ENCODE results near the gene TBC1D1.

TBC1D1 gene

DNA sequence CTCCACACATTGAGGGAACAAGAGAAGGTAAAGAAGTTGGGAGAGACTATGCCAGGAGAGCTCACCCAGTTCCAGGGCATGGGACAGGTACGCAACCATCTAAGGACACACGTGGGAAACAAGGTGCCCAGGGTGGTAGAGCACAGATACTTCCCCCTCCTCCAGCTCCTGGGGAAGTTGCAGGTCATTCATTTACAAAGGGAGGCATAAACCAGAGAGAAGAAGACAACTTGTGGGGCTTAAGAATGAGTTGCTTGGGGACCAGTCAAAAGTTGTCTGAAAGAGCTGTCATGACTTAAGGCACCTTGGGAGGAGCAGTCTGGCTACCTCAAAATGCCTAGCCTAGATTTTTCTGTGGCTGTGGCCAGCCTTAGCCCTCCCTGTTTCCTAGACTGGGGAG is 255.5 kb downstream of the TBC1D1 start:
- no peaks in the 10 kb centered on the region for H3K27me3 ChIP-seq (ENCODE audit: insufficient read depth, low read length)

DNA sequence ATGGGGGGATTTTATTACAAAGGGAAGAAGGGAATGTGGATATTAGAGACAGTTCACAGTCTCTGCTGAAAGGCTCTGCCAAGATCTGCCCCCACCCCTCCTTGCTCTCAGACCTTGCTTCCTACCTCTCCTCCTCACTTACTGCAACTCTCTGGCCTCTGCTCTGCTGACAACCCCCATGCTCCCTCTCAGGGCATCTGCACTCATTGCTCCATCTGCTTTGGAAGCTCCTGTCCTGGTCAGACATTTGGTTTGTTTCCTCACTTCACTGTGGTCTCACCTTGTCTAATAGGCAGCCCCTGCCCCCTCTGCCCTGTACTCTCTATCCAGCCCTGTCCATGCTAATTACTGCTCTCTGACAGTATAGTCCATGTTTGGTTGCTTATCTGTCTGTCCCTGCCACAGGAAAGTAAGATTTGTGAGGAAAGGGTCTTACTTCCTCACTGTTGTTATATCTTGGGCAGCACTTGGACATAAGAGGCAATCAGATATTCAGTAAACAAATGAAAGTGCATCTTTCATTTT is 258.6 kb downstream of the TBC1D1 start:
- Histone ChIP-seq H3K4me1 (ENCODE audit: insufficient read depth, low read length) (no peaks in the 10 kb centered on the region), H3K4me3 (ENCODE audit: low read length) (no peak overlapping the region), H3K27me3 (ENCODE audit: insufficient read depth, low read length) (no peaks in the 10 kb centered on the region), H3K36me3 (ENCODE audit: insufficient read depth, low read depth, low read length) (no peaks in the 10 kb centered on the region), H3K9me3 (ENCODE audit: insufficient read depth, low read depth, low read length) (no peaks in the 10 kb centered on the region), H3K27ac (ENCODE audit: low read length) (no peak overlapping the region), H3K9ac (ENCODE audit: low read depth, low read length) (no peak overlapping the region)

More for the DNA sequence above, 255.5 kb downstream of the TBC1D1 start:
- H3K9me3 ChIP-seq (ENCODE audit: insufficient read depth, low read depth, low read length), result no peaks in the 10 kb centered on the region
- H3K4me3 ChIP-seq (ENCODE audit: low read length), result no peak overlapping the region
- no peak overlapping the region for H3K27ac ChIP-seq (ENCODE audit: low read length)
- H3K4me1 ChIP-seq (ENCODE audit: insufficient read depth, low read length), result no peaks in the 10 kb centered on the region
- H3K36me3 ChIP-seq (ENCODE audit: insufficient read depth, low read depth, low read length), result no peaks in the 10 kb centered on the region
- no peak overlapping the region for H3K9ac ChIP-seq (ENCODE audit: low read depth, low read length)

DNA sequence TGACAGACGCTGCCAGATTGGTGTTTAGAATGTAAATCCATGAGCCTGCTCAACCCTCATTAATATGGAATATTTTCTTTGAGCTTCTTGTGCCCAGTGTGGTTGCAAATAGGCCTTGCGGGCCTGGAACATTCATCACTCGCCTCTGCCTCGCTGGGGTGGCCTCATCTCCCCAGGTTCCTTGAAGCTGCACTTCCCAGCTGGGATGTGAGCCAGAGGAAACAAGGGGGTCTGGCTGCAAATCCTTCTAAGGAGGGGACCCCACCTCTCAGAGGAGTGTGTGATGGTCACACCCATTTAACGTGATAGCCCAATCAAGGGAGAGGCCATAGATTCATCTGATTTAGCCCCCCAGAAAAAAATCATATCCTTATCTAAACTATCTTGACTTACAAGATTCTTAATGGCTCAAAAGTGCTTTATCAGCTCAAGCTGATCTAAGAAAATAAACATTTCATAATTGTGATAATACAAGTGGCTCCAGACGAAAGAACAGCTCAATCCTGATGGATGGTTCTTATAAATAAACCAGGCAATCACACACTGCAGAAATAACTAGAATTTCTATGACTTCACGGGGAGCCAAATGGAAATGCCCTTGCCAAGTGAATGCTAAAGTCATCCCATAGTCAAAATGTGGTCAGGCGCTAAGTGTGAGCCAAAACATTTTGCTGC is 259.2 kb downstream of the TBC1D1 start:
- no peaks in the 10 kb centered on the region for H3K36me3 ChIP-seq (ENCODE audit: insufficient read depth, low read depth, low read length)
- no peak overlapping the region for H3K9ac ChIP-seq (ENCODE audit: low read depth, low read length)
- no peaks in the 10 kb centered on the region for H3K9me3 ChIP-seq (ENCODE audit: insufficient read depth, low read depth, low read length)
- H3K4me1 ChIP-seq (ENCODE audit: insufficient read depth, low read length), result no peaks in the 10 kb centered on the region
- H3K4me3 ChIP-seq (ENCODE audit: low read length), result no peak overlapping the region
- H3K27ac ChIP-seq (ENCODE audit: low read length), result no peak overlapping the region
- H3K27me3 ChIP-seq (ENCODE audit: insufficient read depth, low read length), result no peaks in the 10 kb centered on the region

DNA sequence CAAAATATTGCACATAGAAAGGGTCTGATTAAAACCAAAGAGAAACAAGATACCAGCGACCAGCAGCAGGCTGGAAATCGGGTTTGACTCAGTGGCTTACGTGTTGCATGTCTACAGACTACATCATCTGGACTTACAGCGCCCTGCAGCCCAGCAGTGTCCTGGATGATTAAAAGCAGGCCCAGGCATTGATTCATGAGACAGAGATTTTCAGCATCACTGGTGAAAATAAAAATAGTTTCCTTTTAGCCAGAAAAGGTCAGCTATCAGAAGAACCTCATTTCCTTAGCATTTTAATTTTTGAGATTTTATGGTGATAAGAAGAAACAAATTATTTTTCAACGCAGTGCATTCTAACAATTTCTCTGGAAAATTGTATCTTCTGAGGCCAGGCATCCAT is 259.9 kb downstream of the TBC1D1 start:
- no peak overlapping the region for H3K27ac ChIP-seq (ENCODE audit: low read length)
- H3K9ac ChIP-seq (ENCODE audit: low read depth, low read length), result no peak overlapping the region
- H3K27me3 ChIP-seq (ENCODE audit: insufficient read depth, low read length), result no peaks in the 10 kb centered on the region
- no peaks in the 10 kb centered on the region for H3K36me3 ChIP-seq (ENCODE audit: insufficient read depth, low read depth, low read length)
- no peak overlapping the region for H3K4me3 ChIP-seq (ENCODE audit: low read length)
- H3K4me1 ChIP-seq (ENCODE audit: insufficient read depth, low read length), result no peaks in the 10 kb centered on the region
- no peaks in the 10 kb centered on the region for H3K9me3 ChIP-seq (ENCODE audit: insufficient read depth, low read depth, low read length)

DNA sequence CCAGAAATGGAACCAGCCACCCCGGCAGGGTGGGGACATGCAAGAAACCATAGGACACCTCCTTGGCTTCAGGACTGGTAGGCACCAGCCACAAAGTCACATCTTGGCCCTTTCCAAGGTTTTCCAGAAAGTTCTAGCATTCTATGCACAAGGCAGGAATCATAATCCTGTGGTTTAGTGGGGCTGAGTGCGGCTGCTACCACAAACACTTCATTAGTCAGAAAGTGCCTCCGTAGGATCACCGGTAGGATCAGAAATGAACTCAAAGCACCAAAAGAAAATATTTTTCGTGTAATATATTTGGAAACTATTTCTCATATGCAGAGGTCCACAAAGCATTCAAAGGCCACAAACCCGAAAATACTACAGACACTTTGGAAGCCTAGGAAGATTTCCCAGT is 261.0 kb downstream of the TBC1D1 start:
- Histone ChIP-seq H3K27ac (ENCODE audit: low read length) (no peak overlapping the region), H3K4me1 (ENCODE audit: insufficient read depth, low read length) (no peaks in the 10 kb centered on the region), H3K36me3 (ENCODE audit: insufficient read depth, low read depth, low read length) (no peaks in the 10 kb centered on the region), H3K4me3 (ENCODE audit: low read length) (no peak overlapping the region), H3K27me3 (ENCODE audit: insufficient read depth, low read length) (no peaks in the 10 kb centered on the region), H3K9ac (ENCODE audit: low read depth, low read length) (no peak overlapping the region), H3K9me3 (ENCODE audit: insufficient read depth, low read depth, low read length) (no peaks in the 10 kb centered on the region)

DNA sequence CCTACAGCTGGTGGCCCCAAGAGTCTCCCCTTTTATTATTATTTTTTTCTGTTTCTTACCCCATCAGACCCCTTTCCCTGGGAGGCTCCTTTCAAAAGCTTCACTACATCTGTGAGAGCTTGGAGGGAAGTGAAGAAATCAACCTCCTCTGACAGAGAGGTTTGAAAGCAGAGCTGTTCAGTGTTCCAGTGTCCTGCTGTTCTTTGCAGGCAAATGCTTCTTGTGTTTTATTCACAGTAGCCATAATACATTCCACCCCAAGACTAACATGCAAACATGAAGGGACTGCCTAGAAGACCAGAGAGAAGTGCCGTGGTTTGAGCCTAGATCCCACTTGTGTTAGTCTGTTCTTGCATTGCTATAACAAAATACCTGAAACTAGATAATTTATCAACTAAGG is 261.4 kb downstream of the TBC1D1 start:
- Histone ChIP-seq H3K9me3 (ENCODE audit: insufficient read depth, low read depth, low read length) (no peaks in the 10 kb centered on the region), H3K9ac (ENCODE audit: low read depth, low read length) (no peak overlapping the region), H3K36me3 (ENCODE audit: insufficient read depth, low read depth, low read length) (no peaks in the 10 kb centered on the region), H3K27me3 (ENCODE audit: insufficient read depth, low read length) (no peaks in the 10 kb centered on the region), H3K4me1 (ENCODE audit: insufficient read depth, low read length) (no peaks in the 10 kb centered on the region), H3K27ac (ENCODE audit: low read length) (no peak overlapping the region), H3K4me3 (ENCODE audit: low read length) (no peak overlapping the region)

DNA sequence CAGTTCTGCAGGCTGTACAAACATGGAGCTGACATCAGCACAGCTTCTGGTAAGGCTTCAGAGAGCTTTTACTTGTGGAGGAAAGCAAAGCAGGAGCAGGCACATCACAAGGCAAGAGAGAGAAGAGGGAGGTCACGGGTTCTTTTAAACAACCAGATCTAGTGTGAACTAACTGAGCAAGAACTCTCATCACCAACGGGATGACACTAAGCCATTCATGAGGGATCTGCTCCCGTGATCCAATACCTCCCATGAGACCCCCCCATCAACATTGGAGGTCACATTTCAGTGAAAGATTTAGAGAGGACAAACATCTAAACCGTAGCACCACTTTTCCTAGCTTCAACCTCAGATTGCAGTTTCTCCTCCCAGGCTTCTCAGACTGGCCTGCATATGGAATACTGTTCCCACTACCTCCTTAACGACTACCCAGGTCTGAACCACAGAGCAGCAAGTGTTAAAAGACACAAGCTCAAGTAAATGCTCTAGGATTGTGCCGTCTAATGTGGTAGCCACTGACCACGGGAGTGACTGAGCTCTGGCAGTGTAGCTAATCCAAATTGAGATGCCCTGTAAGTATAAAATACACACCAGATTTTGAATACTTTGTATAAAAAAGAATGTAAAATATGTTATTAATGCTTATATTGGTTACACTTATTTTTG is 262.0 kb downstream of the TBC1D1 start:
- no peak overlapping the region for H3K4me3 ChIP-seq (ENCODE audit: low read length)
- no peaks in the 10 kb centered on the region for H3K4me1 ChIP-seq (ENCODE audit: insufficient read depth, low read length)
- H3K27ac ChIP-seq (ENCODE audit: low read length), result no peak overlapping the region
- H3K36me3 ChIP-seq (ENCODE audit: insufficient read depth, low read depth, low read length), result no peaks in the 10 kb centered on the region
- no peaks in the 10 kb centered on the region for H3K9me3 ChIP-seq (ENCODE audit: insufficient read depth, low read depth, low read length)
- no peaks in the 10 kb centered on the region for H3K27me3 ChIP-seq (ENCODE audit: insufficient read depth, low read length)
- H3K9ac ChIP-seq (ENCODE audit: low read depth, low read length), result no peak overlapping the region

DNA sequence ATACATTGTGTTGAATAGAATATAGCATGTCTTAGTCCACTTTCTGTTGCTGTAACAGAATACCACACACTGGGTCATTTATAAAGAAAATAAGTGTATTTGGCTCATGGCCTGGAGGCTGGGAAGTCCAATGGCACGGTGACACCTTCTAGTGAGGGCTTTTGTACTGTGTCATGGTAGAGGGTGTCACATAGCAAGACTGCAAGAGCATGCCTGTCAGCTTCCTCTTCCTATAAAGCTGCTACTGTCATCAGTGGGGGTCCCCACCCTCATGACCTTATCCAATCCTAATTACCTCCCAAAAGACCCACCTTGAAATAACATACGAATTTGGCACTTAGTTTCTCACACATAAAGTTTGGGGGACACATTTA is 262.5 kb downstream of the TBC1D1 start:
- H3K9me3 ChIP-seq (ENCODE audit: insufficient read depth, low read depth, low read length), result no peaks in the 10 kb centered on the region
- H3K27me3 ChIP-seq (ENCODE audit: insufficient read depth, low read length), result no peaks in the 10 kb centered on the region
- H3K4me3 ChIP-seq (ENCODE audit: low read length), result no peak overlapping the region
- H3K27ac ChIP-seq (ENCODE audit: low read length), result no peak overlapping the region
- H3K9ac ChIP-seq (ENCODE audit: low read depth, low read length), result no peak overlapping the region
- no peaks in the 10 kb centered on the region for H3K36me3 ChIP-seq (ENCODE audit: insufficient read depth, low read depth, low read length)
- H3K4me1 ChIP-seq (ENCODE audit: insufficient read depth, low read length), result no peaks in the 10 kb centered on the region

DNA sequence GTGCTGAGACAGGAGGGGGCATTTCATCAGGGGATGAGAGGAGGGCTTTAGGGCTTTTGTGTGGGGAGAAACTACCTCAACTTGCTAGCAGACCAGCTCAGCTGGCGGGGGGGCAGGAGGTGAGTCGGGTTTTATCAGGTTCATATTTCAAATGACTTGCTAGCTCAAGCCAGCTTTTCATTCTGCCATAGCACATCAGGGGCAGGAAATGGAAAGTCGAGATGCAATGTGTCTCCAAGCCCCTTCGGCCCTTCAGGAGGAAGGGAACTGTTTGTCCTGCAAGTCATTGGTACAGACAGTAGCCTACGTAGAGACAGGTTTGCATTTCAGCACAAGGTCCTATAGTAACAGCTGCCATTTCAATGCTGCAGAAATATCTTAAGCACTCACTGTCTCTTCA is 263.4 kb downstream of the TBC1D1 start:
- no peaks in the 10 kb centered on the region for H3K9me3 ChIP-seq (ENCODE audit: insufficient read depth, low read depth, low read length)
- H3K9ac ChIP-seq (ENCODE audit: low read depth, low read length), result no peak overlapping the region
- no peaks in the 10 kb centered on the region for H3K36me3 ChIP-seq (ENCODE audit: insufficient read depth, low read depth, low read length)
- no peaks in the 10 kb centered on the region for H3K27me3 ChIP-seq (ENCODE audit: insufficient read depth, low read length)
- no peaks in the 10 kb centered on the region for H3K4me1 ChIP-seq (ENCODE audit: insufficient read depth, low read length)
- no peak overlapping the region for H3K27ac ChIP-seq (ENCODE audit: low read length)
- no peak overlapping the region for H3K4me3 ChIP-seq (ENCODE audit: low read length)

DNA sequence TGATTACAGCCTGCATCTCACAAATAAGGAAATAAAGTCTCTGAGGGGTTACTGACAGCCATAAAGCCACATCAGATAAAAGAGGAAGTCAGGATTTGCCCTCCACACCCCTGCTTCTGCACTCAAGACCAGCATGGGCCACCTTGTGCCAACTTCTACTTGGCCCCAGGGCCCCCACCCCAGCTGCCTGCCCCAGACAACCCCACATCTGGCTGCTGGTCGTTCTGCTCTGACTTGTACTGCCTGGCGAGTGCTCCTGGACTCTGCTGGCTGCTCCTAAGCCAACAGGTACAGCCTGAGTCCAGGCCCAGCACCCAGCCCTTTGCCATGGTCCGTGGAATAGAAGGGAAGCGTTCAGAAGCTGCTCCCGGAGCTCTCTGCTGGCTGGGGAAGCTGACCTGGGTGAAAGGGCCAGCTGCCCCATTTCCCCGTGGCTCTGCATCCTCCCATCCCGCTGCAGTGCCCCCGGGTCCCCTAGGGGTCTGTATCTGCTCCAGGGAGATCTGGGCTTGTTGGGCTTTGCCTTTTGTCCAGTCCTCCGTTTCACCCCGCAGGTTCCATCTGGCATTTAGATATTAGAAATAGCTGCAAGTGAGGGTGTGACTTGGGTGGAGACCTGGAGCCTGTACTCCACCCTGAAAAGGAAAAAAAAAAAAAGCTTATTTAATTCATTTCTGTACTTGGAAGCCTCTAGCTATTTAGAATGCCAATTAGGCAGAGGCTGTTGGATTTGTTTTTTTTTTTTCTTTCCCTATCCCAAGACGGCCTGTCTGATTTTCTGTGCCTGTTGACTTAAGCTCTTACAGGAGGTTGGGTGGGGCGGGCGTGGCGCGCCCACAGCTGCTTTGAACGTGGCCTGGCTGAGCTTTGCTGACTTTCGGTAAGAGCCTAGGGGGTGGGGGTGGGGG is 264.1 kb downstream of the TBC1D1 start:
- no peaks in the 10 kb centered on the region for H3K4me1 ChIP-seq (ENCODE audit: insufficient read depth, low read length)
- H3K36me3 ChIP-seq (ENCODE audit: insufficient read depth, low read depth, low read length), result no peaks in the 10 kb centered on the region
- H3K27ac ChIP-seq (ENCODE audit: low read length), result no peak overlapping the region
- no peaks in the 10 kb centered on the region for H3K27me3 ChIP-seq (ENCODE audit: insufficient read depth, low read length)
- no peak overlapping the region for H3K4me3 ChIP-seq (ENCODE audit: low read length)
- H3K9ac ChIP-seq (ENCODE audit: low read depth, low read length), result no peak overlapping the region
- no peaks in the 10 kb centered on the region for H3K9me3 ChIP-seq (ENCODE audit: insufficient read depth, low read depth, low read length)

DNA sequence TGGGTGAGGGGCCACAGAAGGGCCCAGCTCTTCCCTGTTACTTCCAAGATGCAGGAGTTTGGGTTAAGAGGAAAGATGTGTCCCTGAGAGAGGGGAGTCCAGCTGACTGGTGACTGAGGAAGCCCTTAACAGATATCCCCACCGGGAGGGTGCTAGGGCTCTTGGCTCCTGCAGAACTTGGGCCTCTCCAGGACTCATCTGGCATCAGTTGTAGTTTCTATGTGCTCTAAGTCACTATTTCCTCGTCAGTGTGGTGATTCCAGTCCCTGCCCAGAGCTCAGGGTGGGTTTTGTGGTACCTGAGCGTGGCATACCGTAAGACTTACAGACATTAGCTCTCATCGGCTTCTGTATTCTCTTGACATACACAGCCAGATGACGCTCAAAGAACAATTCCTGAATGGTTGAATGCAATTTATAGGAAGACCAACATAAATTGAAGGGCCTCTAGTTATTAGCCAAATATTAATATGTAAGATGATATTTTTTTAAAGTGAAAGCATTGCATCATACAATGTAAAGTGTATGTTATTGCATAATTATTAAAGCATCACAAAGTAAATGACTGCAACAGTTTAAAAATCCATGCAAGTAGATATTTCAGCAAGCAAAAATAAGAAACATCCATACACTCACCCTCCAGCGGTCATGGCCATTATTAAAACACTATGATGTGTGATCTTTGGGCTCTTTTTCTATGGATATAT is 264.9 kb downstream of the TBC1D1 start:
- H3K4me3 ChIP-seq (ENCODE audit: low read length), result no peak overlapping the region
- no peak overlapping the region for H3K9ac ChIP-seq (ENCODE audit: low read depth, low read length)
- no peaks in the 10 kb centered on the region for H3K9me3 ChIP-seq (ENCODE audit: insufficient read depth, low read depth, low read length)
- H3K27ac ChIP-seq (ENCODE audit: low read length), result no peak overlapping the region
- H3K36me3 ChIP-seq (ENCODE audit: insufficient read depth, low read depth, low read length), result no peaks in the 10 kb centered on the region
- H3K27me3 ChIP-seq (ENCODE audit: insufficient read depth, low read length), result no peaks in the 10 kb centered on the region
- H3K4me1 ChIP-seq (ENCODE audit: insufficient read depth, low read length), result peaks cover 6% of the 10 kb centered on the region; the same call in 1 of the 2 replicates

Measured in iPS-20b (cell line).